IPS-20b (cell line): ENCODE measurements around the gene CCDC198.

Experiments
- H3K27ac ChIP-seq: one replicate; pipeline ENCODE4 v1.5.1; 2013; ENCODE audit warnings: low read length
- H3K27me3 ChIP-seq: 2 replicates; pipeline ENCODE4 v1.6.1; 2013; ENCODE audit warnings: mild to moderate bottlenecking, low read length, inconsistent platforms; ENCODE audit not compliant: insufficient read depth
- H3K36me3 ChIP-seq: 2 replicates; pipeline ENCODE4 v1.6.1; 2013; ENCODE audit warnings: low read depth, mild to moderate bottlenecking, inconsistent platforms, low read length, moderate library complexity; ENCODE audit not compliant: insufficient read depth
- H3K4me1 ChIP-seq: 2 replicates; pipeline ENCODE4 v1.6.1; 2013; ENCODE audit warnings: mild to moderate bottlenecking, control low read depth, inconsistent platforms, low read length, moderate library complexity; ENCODE audit not compliant: insufficient read depth
- H3K4me3 ChIP-seq: 2 replicates; pipeline ENCODE4 v1.5.1; 2013; ENCODE audit warnings: mild to moderate bottlenecking, low read length, inconsistent platforms
- H3K9ac ChIP-seq: 2 replicates; pipeline ENCODE4 v1.6.1; 2013; ENCODE audit warnings: low read depth, mild to moderate bottlenecking, inconsistent platforms, low read length, moderate library complexity
- H3K9me3 ChIP-seq: 2 replicates; pipeline ENCODE4 v1.6.1; 2013; ENCODE audit warnings: mild to moderate bottlenecking, low read depth, low read length, inconsistent platforms; ENCODE audit not compliant: insufficient read depth

CCDC198 gene

GRCh38 chr14:57462551-57462950 lies 31.1 kb downstream of the CCDC198 start:
- Histone ChIP-seq H3K9ac (no peak overlapping the region), H3K27me3 (no peaks in the 10 kb centered on the region), H3K9me3 (no peaks in the 10 kb centered on the region), H3K4me3 (no peak overlapping the region), H3K27ac (no peak overlapping the region), H3K36me3 (no peaks in the 10 kb centered on the region), H3K4me1 (no peaks in the 10 kb centered on the region)

DNA sequence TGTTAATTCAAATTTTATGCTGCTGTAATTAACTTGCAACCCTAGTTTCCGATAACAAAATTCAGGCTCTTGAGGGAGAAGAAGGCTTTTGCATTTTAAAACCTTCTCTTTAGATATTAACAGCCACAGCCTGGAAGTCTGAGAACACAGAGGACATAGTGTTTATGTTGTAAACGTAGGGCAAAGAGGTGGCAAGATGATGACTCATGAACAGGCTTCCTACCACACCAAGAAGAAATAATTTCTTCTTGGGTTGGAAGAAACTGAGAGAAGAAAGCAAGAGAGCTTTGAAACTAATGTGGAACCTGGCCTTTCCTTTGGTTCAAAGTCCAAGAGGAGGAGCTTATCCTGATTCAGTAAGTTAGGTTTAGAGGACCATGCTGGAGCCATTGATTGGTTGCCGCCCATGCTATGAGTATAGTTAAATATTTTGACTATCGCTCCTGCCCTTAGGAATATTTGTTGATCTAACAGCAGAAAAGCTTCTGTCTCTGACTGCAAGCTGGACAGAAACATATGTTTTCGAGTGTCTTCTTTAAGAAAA lies 31.8 kb downstream of the CCDC198 start:
- Histone ChIP-seq H3K27ac (no peak overlapping the region), H3K36me3 (no peaks in the 10 kb centered on the region), H3K9ac (no peak overlapping the region), H3K9me3 (no peaks in the 10 kb centered on the region), H3K27me3 (no peaks in the 10 kb centered on the region), H3K4me3 (no peak overlapping the region), H3K4me1 (no peaks in the 10 kb centered on the region)

DNA sequence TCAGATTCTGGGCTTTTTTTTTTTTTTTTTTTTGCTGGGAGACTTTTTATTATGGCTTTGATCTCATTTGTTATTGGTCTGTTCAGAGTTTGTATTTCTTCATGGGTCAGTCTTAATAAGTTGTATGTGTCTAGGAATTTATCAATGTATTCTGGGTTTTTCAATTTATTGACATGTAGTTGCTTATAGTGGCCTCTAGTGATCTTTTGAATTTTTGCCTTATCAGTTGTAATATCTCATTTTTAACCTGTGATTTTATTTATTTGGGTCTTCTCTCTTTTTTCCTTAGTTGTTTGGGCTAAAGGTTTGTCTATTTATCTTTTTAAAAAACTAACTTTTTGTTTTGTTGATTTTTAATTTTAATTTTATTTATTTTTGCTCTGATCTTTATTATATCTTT lies 57.7 kb downstream of the CCDC198 start:
- H3K4me1 ChIP-seq: no peaks in the 10 kb centered on the region
- H3K27ac ChIP-seq: no peak overlapping the region
- no peak overlapping the region for H3K9ac ChIP-seq
- H3K4me3 ChIP-seq: no peak overlapping the region
- H3K36me3 ChIP-seq: no peaks in the 10 kb centered on the region
- H3K27me3 ChIP-seq: no peaks in the 10 kb centered on the region
- no peaks in the 10 kb centered on the region for H3K9me3 ChIP-seq

DNA sequence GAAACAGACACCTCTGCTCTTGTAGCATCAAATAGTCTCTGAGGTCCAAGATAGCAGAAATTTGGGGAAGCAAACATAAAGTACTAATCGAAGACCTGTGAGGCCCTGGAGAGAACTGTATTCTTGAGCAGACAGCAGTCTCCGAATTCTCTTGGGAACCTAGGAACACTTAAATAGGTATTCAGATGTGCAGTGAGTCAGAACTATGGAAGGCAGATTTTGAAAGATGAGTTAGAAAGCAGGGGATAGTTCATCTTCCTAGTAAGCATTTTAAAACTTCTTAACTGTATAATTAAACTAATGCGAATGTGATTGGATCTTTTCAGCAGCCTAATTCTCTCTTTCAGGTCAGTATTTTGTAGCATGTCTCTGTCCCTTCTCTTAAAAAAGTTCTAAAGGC lies 72.7 kb downstream of the CCDC198 start:
- Histone ChIP-seq H3K9me3 (no peaks in the 10 kb centered on the region), H3K27me3 (no peaks in the 10 kb centered on the region), H3K9ac (no peak overlapping the region), H3K4me1 (no peaks in the 10 kb centered on the region), H3K36me3 (no peaks in the 10 kb centered on the region), H3K4me3 (no peak overlapping the region), H3K27ac (no peak overlapping the region)

GRCh38 chr14:57420033-57420432 lies 73.6 kb downstream of the CCDC198 start:
- no peak overlapping the region for H3K9ac ChIP-seq
- H3K27ac ChIP-seq: no peak overlapping the region
- H3K36me3 ChIP-seq: no peaks in the 10 kb centered on the region
- no peak overlapping the region for H3K4me3 ChIP-seq
- no peaks in the 10 kb centered on the region for H3K4me1 ChIP-seq
- no peaks in the 10 kb centered on the region for H3K9me3 ChIP-seq
- no peaks in the 10 kb centered on the region for H3K27me3 ChIP-seq
